Panc1 (cell line): ENCODE data around the gene KRT76. TPM values are rescaled to one million over a fixed set of nuclear protein-coding genes. Genes with fewer than 3 reads are reported as not detected.

ENCODE experiments used
- ATAC-seq: fragments of 200-7000 bp; cut with Tn5 transposase; 2 replicates; pipeline ENCODE4 v1.9.1; 2020; ENCODE audit warnings: mild to moderate bottlenecking, moderate library complexity
- BruUV-seq: library from RNA; stranded (reverse); fragments of 400-500 nt; replicated peaks from 2 replicates; lab custom pipeline; 2021; lab: Mats Ljungman, UMichigan
- CTCF ChIA-PET: fragments of 300-600 bp; sonication (Branson Sonifier 250); formaldehyde crosslinking; loops from one replicate; lab custom pipeline; 2022; ENCODE audit warnings: antibody characterized with exemption; lab: Charles Lee
- POLR2A ChIA-PET: fragments of 300-600 bp; sonication (Branson Sonifier 250); formaldehyde crosslinking; loops from one replicate; lab custom pipeline; 2022; ENCODE audit warnings: antibody characterized with exemption; lab: Charles Lee
- DNase-seq: peaks from one replicate; pipeline ENCODE4 v3.0.0-alpha.2; 2010; ENCODE audit warnings: low read depth, low spot score
- H3K27ac ChIP-seq: 2 replicates; pipeline ENCODE4 v1.5.1; 2011; ENCODE audit warnings: mild to moderate bottlenecking, low read length, inconsistent platforms
- H3K27me3 ChIP-seq: fragments of 200-500 bp; sonication (Bioruptor generic); 2 replicates; pipeline ENCODE4 v1.6.0; 2014; ENCODE audit warnings: low read length, inconsistent platforms; ENCODE audit not compliant: control insufficient read depth, insufficient read depth
- H3K36me3 ChIP-seq: fragments of 200-500 bp; sonication (Bioruptor generic); 2 replicates; pipeline ENCODE4 v1.5.1; 2014; ENCODE audit warnings: inconsistent platforms, mild to moderate bottlenecking, low read length, moderate library complexity; ENCODE audit not compliant: control insufficient read depth, insufficient read depth
- H3K4me1 ChIP-seq: 2 replicates; pipeline ENCODE4 v1.5.1; 2011; ENCODE audit warnings: inconsistent platforms, mild to moderate bottlenecking, low read length, moderate library complexity; ENCODE audit not compliant: control insufficient read depth, insufficient read depth
- H3K4me3 ChIP-seq, 2 experiments: 2 replicates each; pipeline ENCODE4 v1.5.1; 2011 to 2012; ENCODE audit warnings: low read depth in 2 of 2, low read length in 2 of 2, mild to moderate bottlenecking in 2 of 2, inconsistent platforms in 1 of 2, moderate library complexity in 1 of 2
- H3K9me3 ChIP-seq: fragments of 200-500 bp; sonication (Bioruptor generic); 2 replicates; pipeline ENCODE4 v1.5.1; 2014; ENCODE audit warnings: low read depth, mild to moderate bottlenecking, inconsistent platforms, low read length, moderate library complexity; ENCODE audit not compliant: control insufficient read depth, insufficient read depth
- POLR2AphosphoS5 ChIP-seq: IDR thresholded peaks from 2 replicates; pipeline ENCODE4 v1.6.1; 2012; ENCODE audit warnings: mild to moderate bottlenecking, low read depth, low read length, moderate library complexity
- SIN3A ChIP-seq: IDR thresholded peaks from 2 replicates; pipeline ENCODE4 v1.6.1; 2012; ENCODE audit warnings: low read depth, mild to moderate bottlenecking, low read length, moderate library complexity, borderline replicate concordance; ENCODE audit not compliant: insufficient read depth
- TCF7L2 ChIP-seq: IDR thresholded peaks from 2 replicates; pipeline ENCODE4 v1.6.1; 2011; ENCODE audit warnings: mild to moderate bottlenecking, low read depth, low read length, inconsistent platforms
- in situ Hi-C: cut with HindIII; loops from 2 replicates; pipeline ENCODE4 v1.10.0; 2016; ENCODE audit warnings: low sequenced_read_pairs, low pct_unique_long_range_greater_than_20kb
- intact Hi-C: fragments of 100-400 bp; cut with micrococcal nuclease; formaldehyde crosslinking; loops from one replicate; pipeline ENCODE4 v1.10.0; 2022; ENCODE audit not compliant: unreplicated experiment
- total RNA-seq: library from RNA; stranded (reverse); gene quantifications from one replicate; pipeline ENCODE4 v1.2.1, GENCODE V29; 2021; ENCODE audit not compliant: unreplicated experiment
- TF ChIP-seq, protein P1 (sequence below), 2 experiments: IDR thresholded peaks; 2 replicates each; pipeline ENCODE4 v1.6.1; 2011 to 2012; ENCODE audit warnings: low read depth in 2 of 2, control low read depth in 1 of 2, low read length in 1 of 2, mild to moderate bottlenecking in 1 of 2, moderate library complexity in 1 of 2; ENCODE audit not compliant: insufficient read depth in 1 of 2
- TF ChIP-seq, protein P2 (sequence below): fragments of 450-650 bp; IDR thresholded peaks from 2 replicates; pipeline ENCODE4 v1.5.1; 2017; ENCODE audit warnings: mild to moderate bottlenecking

The KRT76 gene
- total RNA-seq, 1 experiment from 2014 or later = not detected

DNA sequence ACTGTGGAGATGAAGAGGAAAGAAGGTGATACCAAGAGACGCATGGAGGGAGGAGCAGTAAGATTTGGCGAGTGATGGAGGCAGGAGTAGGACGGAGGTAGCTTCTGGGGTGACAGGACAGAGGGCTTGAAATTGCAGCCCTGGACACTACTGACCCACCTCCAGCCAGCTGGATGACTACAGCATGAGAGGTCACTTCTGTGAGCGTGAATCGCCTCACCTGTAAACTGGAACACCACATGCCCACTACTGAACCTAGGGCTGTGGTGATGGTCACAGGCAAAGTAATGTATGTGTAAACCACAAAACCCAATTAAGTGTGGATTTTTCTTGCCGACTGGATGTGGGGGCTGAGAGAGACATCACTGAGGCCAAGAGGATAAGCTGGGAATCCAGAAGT is 43.4 kb upstream of the KRT76 start:
- H3K27me3 ChIP-seq = no peaks in the 10 kb centered on the region
- POLR2A ChIA-PET = no interaction called here
- CTCF ChIA-PET = no interaction called here

DNA sequence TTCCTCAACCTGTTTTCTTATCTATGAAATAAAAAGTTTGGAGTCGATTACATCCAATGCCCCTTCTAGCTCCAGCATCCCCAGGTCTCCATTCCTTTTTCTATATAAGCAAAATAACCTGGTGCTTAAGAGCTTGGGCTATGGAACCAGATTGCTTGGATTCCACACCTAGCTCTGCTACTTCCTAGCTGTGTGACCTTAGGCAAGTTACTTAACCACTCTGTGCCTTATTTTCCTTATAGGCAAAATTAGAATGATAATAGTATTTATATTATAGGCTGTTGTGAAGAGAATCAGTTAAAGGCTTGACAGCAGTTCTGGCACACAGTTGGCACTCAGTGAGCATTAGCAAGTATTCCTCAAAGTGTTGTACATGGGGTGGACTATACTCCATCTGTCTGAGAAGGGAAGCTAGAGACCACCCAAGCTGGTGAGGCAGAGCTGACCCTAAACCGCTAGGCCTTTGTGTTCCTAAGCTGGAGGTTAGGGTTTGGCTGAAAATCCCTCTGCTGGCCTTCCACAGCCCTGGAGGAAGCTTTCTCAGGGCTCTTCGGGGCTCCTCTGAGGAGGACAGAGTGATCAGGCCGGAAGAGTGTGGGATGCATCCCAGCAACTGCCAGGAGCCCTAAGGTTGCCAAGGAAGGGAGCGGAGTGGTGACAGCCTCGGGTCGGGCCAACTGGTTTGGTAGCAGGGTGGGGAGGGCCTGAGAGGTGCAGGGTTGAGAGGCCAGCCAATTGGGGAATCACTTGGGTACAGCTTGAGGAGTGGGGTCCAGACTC is 42.8 kb upstream of the KRT76 start:
- intact Hi-C loops = no loop called here
- peaks cover 7% of the 10 kb centered on the region for H3K4me1 ChIP-seq
- ATAC-seq = no peak

More for the DNA sequence above, 43.4 kb upstream of the KRT76 start:
- intact Hi-C loops = no loop called here
- ATAC-seq (no peak), DNase-seq (no peak)
- H3K4me3 ChIP-seq = no peak overlapping the region
- H3K36me3 ChIP-seq = no peaks in the 10 kb centered on the region
- no TSS peak for BruUV-seq
- H3K9me3 ChIP-seq = no peaks in the 10 kb centered on the region
- peaks cover 7% of the 10 kb centered on the region for H3K4me1 ChIP-seq
- H3K27ac ChIP-seq = no peak overlapping the region
- in situ Hi-C loops = no loop called here
- TF ChIP-seq, protein P1, sequence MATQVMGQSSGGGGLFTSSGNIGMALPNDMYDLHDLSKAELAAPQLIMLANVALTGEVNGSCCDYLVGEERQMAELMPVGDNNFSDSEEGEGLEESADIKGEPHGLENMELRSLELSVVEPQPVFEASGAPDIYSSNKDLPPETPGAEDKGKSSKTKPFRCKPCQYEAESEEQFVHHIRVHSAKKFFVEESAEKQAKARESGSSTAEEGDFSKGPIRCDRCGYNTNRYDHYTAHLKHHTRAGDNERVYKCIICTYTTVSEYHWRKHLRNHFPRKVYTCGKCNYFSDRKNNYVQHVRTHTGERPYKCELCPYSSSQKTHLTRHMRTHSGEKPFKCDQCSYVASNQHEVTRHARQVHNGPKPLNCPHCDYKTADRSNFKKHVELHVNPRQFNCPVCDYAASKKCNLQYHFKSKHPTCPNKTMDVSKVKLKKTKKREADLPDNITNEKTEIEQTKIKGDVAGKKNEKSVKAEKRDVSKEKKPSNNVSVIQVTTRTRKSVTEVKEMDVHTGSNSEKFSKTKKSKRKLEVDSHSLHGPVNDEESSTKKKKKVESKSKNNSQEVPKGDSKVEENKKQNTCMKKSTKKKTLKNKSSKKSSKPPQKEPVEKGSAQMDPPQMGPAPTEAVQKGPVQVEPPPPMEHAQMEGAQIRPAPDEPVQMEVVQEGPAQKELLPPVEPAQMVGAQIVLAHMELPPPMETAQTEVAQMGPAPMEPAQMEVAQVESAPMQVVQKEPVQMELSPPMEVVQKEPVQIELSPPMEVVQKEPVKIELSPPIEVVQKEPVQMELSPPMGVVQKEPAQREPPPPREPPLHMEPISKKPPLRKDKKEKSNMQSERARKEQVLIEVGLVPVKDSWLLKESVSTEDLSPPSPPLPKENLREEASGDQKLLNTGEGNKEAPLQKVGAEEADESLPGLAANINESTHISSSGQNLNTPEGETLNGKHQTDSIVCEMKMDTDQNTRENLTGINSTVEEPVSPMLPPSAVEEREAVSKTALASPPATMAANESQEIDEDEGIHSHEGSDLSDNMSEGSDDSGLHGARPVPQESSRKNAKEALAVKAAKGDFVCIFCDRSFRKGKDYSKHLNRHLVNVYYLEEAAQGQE (IDR thresholded peaks at IDR 0.05; ENCODE audit: insufficient read depth in 1 of 2, low read depth in 2 of 2, low read length in 1 of 2) = no peak
- TF ChIP-seq, protein P2, sequence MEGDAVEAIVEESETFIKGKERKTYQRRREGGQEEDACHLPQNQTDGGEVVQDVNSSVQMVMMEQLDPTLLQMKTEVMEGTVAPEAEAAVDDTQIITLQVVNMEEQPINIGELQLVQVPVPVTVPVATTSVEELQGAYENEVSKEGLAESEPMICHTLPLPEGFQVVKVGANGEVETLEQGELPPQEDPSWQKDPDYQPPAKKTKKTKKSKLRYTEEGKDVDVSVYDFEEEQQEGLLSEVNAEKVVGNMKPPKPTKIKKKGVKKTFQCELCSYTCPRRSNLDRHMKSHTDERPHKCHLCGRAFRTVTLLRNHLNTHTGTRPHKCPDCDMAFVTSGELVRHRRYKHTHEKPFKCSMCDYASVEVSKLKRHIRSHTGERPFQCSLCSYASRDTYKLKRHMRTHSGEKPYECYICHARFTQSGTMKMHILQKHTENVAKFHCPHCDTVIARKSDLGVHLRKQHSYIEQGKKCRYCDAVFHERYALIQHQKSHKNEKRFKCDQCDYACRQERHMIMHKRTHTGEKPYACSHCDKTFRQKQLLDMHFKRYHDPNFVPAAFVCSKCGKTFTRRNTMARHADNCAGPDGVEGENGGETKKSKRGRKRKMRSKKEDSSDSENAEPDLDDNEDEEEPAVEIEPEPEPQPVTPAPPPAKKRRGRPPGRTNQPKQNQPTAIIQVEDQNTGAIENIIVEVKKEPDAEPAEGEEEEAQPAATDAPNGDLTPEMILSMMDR = no peak
- TF ChIP-seq TCF7L2 (no peak), POLR2AphosphoS5 (no peak), SIN3A (no peak)

More for the DNA sequence above, 42.8 kb upstream of the KRT76 start:
- POLR2A ChIA-PET = no interaction called here
- no TSS peak for BruUV-seq
- no peak overlapping the region for H3K27ac ChIP-seq
- H3K36me3 ChIP-seq = no peaks in the 10 kb centered on the region
- TF ChIP-seq, protein P2 = no peak
- TF ChIP-seq, protein P1 (IDR thresholded peaks at IDR 0.05; ENCODE audit: insufficient read depth in 1 of 2, low read depth in 2 of 2, low read length in 1 of 2) = no peak
- TF ChIP-seq SIN3A = no peak
- TF ChIP-seq TCF7L2 = no peak
- TF ChIP-seq POLR2AphosphoS5 = no peak
- no peaks in the 10 kb centered on the region for H3K9me3 ChIP-seq
- CTCF ChIA-PET = no interaction called here
- no peak overlapping the region for H3K4me3 ChIP-seq
- in situ Hi-C loops = no loop called here
- no peak for DNase-seq
- H3K27me3 ChIP-seq = no peaks in the 10 kb centered on the region
